Activated CD4-positive, CD25-positive, alpha-beta regulatory T cell treated with anti-CD3 and anti-CD28 coated beads, Interleukin-2, amount 50 U/mL, for 24 hours (primary cell): ENCODE measurements around the gene CD4.

Source experiments
- ATAC-seq, 2 donors: fragments of 150-1000 bp; cut with Tn5 transposase; one replicate each; pipeline ENCODE4 v1.10.0; 2021; ENCODE audit warnings: mild to moderate bottlenecking in 1 of 2, moderate library complexity in 1 of 2

Gene CD4

DNA sequence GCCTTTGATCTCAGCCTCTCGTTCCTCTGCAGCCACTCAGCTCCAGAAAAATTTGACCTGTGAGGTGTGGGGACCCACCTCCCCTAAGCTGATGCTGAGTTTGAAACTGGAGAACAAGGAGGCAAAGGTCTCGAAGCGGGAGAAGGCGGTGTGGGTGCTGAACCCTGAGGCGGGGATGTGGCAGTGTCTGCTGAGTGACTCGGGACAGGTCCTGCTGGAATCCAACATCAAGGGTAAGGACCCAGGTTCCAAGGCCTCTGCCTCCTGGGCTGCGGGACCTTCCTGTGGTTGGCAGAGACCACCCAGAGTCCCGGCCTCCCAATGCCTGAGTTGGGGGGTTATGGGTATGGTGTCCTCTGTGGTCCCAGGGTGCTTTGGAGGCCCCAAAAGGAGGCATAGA is 27.8 kb downstream of the CD4 start:
- no peak for ATAC-seq

GRCh38 chr12:6817662-6818157 is 28.4 kb downstream of the CD4 start:
- no peak for ATAC-seq

- no peak for ATAC-seq
These were observed 28.9 kb downstream of the CD4 start for GRCh38 chr12:6818222-6818621.

- ATAC-seq, result no peak
These were observed 29.3 kb downstream of the CD4 start for GRCh38 chr12:6818645-6819044.

GRCh38 chr12:6819106-6820030 is 30.0 kb downstream of the CD4 start:
- no peak for ATAC-seq

DNA sequence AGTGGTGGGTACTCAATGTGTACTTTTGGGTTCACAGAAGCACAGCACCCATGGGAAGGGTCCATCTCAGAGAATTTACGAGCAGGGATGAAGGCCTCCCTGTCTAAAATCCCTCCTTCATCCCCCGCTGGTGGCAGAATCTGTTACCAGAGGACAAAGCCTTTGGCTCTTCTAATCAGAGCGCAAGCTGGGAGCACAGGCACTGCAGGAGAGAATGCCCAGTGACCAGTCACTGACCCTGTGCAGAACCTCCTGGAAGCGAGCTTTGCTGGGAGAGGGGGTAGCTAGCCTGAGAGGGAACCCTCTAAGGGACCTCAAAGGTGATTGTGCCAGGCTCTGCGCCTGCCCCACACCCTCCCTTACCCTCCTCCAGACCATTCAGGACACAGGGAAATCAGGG is 30.8 kb downstream of the CD4 start:
- no peak for ATAC-seq

- peak; percentile 5 to 9 for ATAC-seq
These were observed 32.5 kb downstream of the CD4 start, which contains the start of gene GPR162 for GRCh38 chr12:6821591-6822425. Gene GPR162, plus strand, starts transcription at chr12:6821821. Its CDS starts 2,078 bp downstream, at chr12:6823899.

DNA sequence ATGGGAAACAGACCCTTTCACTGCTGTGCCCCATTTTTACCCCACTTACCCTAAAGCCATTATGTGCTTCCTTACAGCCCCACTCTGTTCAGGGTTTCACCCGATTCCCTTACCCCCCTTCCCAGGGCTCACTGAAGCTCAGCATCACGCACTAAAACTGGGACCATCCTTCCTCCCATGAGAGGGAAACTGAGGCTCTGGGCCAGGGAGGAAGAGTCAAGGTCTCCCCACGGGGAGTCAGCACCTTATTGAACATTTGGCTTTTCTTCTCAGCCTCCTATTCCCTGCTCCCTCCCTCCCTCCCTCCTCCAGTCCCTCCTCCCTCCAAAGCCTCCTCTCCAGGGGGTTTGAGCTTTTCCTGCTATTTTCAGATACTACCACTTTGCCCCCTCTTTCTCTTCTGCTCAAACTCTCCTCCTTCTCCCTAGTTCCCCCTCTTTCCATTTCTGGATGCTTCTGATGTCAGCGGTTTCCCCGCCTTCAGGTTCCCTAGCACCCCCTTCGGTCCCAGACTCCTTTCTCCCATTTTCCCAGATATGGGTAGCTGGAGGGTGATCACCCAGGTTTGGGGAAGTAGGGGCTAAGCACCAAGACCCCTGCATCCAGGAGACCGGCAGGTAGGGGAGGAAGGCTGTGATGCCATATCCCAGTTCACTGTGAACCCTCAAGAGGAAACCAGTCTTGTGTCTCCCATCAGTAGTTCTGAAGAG is 33.3 kb downstream of the CD4 start:
- no peak for ATAC-seq

- ATAC-seq, result no peak
These were observed 34.1 kb downstream of the CD4 start for GRCh38 chr12:6823182-6824084.

- no peak for ATAC-seq
These were observed 34.9 kb downstream of the CD4 start for GRCh38 chr12:6824085-6824775.

DNA sequence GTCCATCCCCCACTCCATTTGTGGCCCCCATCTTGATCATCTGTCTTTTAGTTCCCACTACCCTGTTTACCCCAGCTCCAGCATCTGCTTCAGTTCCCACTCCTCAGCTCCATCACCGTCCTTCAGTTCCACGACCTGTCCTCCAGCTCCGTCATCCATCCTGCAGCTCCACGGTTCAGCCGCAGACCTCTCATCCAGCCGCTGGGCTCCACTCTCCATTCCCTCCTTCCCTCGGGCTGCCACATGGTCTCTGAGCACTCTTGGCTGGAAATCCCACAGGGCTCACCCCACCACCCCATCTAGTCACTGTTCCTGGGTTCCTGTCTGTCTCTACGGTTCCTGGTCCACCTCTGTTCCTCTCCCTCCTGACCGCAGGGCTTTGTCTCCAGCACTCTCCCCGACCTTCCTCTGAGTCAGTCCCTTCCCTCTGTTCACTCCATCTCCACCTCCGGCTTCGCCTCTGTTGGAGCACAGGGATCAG is 35.6 kb downstream of the CD4 start:
- no peak for ATAC-seq

DNA sequence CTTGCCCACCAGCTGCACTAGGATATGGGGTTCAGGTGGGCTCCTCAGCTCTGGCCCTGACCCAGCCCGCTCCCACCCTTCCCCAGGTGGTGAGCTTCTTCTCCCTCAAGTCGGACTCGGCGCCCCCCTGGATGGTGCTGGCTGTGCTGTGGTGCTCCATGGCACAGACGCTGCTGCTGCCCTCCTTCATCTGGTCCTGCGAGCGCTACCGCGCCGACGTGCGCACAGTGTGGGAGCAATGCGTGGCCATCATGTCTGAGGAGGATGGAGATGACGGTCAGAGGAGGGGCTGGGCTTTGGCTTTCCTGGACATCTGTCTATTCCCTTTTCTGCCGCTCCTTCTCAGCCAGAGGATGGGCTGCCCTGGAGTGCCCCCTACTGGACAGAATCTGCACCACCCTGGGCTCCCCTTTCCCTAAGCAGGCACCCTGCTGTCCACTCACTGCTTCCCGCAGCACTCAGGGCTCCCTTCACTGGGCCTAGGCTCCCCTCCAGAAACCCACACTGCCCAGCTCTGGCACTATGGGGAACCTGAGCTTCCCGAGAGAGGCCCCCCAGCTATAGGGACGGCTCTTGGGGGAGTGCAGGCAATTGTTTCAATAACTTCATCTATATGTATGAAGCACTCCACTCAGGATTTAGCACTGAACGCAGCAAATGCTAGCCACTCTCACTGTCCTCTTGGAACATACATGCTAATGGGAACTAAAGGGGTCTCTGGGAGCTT is 36.2 kb downstream of the CD4 start:
- ATAC-seq, result peak; percentile 63 to 69

DNA sequence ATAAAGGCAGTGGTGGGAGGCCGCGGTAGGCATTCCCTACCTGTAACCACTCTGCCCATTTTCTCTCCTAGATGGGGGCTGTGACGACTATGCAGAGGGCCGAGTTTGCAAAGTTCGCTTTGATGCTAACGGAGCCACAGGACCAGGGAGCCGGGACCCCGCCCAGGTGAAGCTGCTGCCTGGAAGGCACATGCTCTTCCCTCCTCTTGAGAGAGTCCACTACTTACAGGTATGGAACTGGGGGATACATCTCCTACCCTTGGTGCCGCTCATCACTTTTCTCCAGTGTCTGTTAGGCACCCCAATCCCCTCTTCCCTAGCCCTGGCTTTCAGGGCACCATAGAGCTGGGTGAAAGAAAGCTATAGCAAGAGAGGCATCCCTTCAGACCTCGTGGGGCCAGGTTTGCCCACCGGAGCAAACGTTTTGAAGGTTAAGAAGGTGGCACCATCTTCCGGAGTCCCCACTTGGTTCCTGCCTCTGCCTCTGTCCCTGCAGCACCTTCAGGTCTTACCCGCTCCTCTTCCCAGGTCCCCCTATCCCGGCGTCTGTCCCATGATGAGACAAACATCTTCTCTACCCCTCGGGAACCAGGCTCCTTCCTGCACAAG is 36.9 kb downstream of the CD4 start:
- ATAC-seq, result no peak

DNA sequence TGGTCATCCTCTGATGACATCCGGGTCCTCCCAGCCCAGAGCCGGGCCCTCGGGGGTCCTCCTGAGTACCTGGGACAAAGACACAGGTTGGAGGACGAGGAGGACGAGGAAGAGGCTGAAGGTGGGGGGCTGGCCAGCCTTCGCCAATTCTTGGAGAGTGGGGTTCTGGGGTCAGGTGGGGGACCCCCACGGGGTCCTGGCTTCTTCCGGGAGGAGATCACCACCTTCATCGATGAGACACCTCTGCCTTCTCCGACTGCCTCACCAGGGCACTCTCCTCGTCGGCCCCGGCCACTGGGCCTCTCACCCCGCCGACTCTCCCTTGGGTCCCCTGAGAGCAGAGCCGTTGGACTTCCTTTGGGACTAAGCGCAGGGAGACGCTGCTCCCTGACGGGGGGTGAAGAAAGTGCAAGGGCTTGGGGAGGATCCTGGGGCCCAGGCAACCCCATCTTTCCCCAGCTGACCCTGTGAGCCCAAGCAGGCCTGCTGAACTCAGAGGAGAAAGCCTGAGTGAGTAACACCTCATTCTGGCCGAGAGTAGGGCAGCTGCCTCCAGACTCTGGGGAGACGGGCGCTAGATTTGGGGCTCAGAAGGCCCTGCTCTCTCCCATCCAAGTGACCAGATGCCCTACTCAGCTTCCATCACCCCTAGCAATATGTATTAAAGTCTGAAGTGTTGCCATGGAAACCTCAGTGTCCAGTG is 37.6 kb downstream of the CD4 start:
- ATAC-seq, result no peak

- ATAC-seq, result no peak
These were observed 38.1 kb downstream of the CD4 start for GRCh38 chr12:6827437-6827911.

DNA sequence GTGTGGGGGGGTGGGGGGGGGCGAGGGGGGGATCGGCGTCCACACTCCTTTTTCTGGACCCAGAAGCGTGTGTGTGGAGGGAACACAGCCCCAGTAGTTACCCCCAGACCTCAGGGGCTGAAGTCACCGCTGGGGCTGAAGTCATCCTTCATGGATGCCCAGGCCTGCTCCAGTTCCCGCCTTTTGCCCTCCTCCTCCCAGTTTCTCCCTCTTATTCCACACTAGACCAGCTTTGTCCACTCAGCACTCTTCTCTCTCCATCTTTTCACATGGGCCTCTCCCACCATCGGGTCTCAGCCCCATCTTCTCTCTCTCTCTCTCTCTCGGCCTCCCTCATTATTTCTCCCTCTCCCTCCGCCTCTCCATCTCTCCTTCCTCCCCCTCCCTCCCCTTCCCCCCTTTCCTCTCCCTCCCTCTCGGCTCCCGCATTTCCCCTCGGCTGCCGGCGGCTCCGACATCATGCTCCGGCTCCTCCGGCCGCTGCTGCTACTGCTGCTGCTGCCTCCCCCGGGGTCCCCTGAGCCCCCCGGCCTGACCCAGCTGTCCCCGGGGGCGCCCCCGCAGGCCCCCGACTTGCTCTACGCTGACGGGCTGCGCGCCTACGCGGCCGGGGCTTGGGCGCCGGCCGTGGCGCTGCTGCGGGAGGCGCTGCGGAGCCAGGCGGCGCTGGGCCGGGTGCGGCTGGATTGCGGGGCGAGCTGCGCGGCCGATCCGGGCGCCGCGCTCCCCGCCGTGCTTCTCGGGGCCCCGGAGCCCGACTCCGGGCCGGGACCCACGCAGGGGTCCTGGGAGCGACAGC is 38.9 kb downstream of the CD4 start, which contains the start of gene P3H3:
P3H3 (plus strand) TSS at position 426 of the 799 bp plus-strand sequence; CDS start at position 460, 34 bp downstream.
- ATAC-seq, result peak; percentile 36 to 55

- peak; percentile 63 to 67 for ATAC-seq
These were observed 39.6 kb downstream of the CD4 start for GRCh38 chr12:6828781-6829535.
